ENCODE measurements around the gene RPL5.

The RPL5 gene

GRCh38 chr1:92874987-92875386 lies 43.1 kb downstream of the RPL5 start:
- no peak for ATAC-seq
- TF ChIP-seq ZNF70 (CRISPR knock-in tag; IDR thresholded peaks at IDR 0.05) = no peak
- TF ChIP-seq ZNF8 (CRISPR knock-in tag; IDR thresholded peaks at IDR 0.05) = no peak
- TF ChIP-seq, protein P1, sequence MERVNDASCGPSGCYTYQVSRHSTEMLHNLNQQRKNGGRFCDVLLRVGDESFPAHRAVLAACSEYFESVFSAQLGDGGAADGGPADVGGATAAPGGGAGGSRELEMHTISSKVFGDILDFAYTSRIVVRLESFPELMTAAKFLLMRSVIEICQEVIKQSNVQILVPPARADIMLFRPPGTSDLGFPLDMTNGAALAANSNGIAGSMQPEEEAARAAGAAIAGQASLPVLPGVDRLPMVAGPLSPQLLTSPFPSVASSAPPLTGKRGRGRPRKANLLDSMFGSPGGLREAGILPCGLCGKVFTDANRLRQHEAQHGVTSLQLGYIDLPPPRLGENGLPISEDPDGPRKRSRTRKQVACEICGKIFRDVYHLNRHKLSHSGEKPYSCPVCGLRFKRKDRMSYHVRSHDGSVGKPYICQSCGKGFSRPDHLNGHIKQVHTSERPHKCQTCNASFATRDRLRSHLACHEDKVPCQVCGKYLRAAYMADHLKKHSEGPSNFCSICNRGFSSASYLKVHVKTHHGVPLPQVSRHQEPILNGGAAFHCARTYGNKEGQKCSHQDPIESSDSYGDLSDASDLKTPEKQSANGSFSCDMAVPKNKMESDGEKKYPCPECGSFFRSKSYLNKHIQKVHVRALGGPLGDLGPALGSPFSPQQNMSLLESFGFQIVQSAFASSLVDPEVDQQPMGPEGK (CRISPR knock-in tag; IDR thresholded peaks at IDR 0.05; ENCODE audit: borderline replicate concordance) = no peak
- no peak for TF ChIP-seq GLIS3 (CRISPR knock-in tag; IDR thresholded peaks at IDR 0.05)
- TF ChIP-seq SNAI2 (CRISPR knock-in tag; IDR thresholded peaks at IDR 0.05) = no peak
- TF ChIP-seq CSDC2 (CRISPR knock-in tag; IDR thresholded peaks at IDR 0.05) = no peak
- TF ChIP-seq, protein P2, sequence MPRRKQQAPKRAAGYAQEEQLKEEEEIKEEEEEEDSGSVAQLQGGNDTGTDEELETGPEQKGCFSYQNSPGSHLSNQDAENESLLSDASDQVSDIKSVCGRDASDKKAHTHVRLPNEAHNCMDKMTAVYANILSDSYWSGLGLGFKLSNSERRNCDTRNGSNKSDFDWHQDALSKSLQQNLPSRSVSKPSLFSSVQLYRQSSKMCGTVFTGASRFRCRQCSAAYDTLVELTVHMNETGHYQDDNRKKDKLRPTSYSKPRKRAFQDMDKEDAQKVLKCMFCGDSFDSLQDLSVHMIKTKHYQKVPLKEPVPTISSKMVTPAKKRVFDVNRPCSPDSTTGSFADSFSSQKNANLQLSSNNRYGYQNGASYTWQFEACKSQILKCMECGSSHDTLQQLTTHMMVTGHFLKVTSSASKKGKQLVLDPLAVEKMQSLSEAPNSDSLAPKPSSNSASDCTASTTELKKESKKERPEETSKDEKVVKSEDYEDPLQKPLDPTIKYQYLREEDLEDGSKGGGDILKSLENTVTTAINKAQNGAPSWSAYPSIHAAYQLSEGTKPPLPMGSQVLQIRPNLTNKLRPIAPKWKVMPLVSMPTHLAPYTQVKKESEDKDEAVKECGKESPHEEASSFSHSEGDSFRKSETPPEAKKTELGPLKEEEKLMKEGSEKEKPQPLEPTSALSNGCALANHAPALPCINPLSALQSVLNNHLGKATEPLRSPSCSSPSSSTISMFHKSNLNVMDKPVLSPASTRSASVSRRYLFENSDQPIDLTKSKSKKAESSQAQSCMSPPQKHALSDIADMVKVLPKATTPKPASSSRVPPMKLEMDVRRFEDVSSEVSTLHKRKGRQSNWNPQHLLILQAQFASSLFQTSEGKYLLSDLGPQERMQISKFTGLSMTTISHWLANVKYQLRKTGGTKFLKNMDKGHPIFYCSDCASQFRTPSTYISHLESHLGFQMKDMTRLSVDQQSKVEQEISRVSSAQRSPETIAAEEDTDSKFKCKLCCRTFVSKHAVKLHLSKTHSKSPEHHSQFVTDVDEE (CRISPR knock-in tag; IDR thresholded peaks at IDR 0.05) = no peak
- no peak for TF ChIP-seq BACH2 (CRISPR knock-in tag; IDR thresholded peaks at IDR 0.05; ENCODE audit: borderline replicate concordance)
- no peak for TF ChIP-seq OSR1 (CRISPR knock-in tag; IDR thresholded peaks at IDR 0.05)
- TF ChIP-seq ZFP30 (CRISPR knock-in tag; IDR thresholded peaks at IDR 0.05) = no peak
- no peak for TF ChIP-seq ZC3H10 (CRISPR knock-in tag; IDR thresholded peaks at IDR 0.05)
- TF ChIP-seq ARNTL (CRISPR knock-in tag; IDR thresholded peaks at IDR 0.05; ENCODE audit: borderline replicate concordance, low read depth) = no peak
- TF ChIP-seq ESRRG (CRISPR knock-in tag; IDR thresholded peaks at IDR 0.05) = no peak
- TF ChIP-seq, protein P3, sequence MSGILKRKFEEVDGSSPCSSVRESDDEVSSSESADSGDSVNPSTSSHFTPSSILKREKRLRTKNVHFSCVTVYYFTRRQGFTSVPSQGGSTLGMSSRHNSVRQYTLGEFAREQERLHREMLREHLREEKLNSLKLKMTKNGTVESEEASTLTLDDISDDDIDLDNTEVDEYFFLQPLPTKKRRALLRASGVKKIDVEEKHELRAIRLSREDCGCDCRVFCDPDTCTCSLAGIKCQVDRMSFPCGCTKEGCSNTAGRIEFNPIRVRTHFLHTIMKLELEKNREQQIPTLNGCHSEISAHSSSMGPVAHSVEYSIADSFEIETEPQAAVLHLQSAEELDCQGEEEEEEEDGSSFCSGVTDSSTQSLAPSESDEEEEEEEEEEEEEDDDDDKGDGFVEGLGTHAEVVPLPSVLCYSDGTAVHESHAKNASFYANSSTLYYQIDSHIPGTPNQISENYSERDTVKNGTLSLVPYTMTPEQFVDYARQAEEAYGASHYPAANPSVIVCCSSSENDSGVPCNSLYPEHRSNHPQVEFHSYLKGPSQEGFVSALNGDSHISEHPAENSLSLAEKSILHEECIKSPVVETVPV (CRISPR knock-in tag; IDR thresholded peaks at IDR 0.05) = no peak

- TF ChIP-seq CSDC2 (CRISPR knock-in tag; IDR thresholded peaks at IDR 0.05) (no peak), SNAI2 (CRISPR knock-in tag; IDR thresholded peaks at IDR 0.05) (no peak), GLIS3 (CRISPR knock-in tag; IDR thresholded peaks at IDR 0.05) (no peak), TOX (CRISPR knock-in tag; IDR thresholded peaks at IDR 0.05; ENCODE audit: borderline replicate concordance) (no peak), RARB (CRISPR knock-in tag; IDR thresholded peaks at IDR 0.05) (no peak), ZFP30 (CRISPR knock-in tag; IDR thresholded peaks at IDR 0.05) (no peak), ZNF70 (CRISPR knock-in tag; IDR thresholded peaks at IDR 0.05) (no peak), PPARA (CRISPR knock-in tag; IDR thresholded peaks at IDR 0.05; ENCODE audit: borderline replicate concordance) (no peak), POU6F1 (CRISPR knock-in tag; IDR thresholded peaks at IDR 0.05; ENCODE audit: borderline replicate concordance, low read depth) (no peak), ZFP3 (CRISPR knock-in tag; IDR thresholded peaks at IDR 0.05) (no peak), BACH2 (CRISPR knock-in tag; IDR thresholded peaks at IDR 0.05; ENCODE audit: borderline replicate concordance) (no peak), ZNF8 (CRISPR knock-in tag; IDR thresholded peaks at IDR 0.05) (no peak), ARNTL (CRISPR knock-in tag; IDR thresholded peaks at IDR 0.05; ENCODE audit: borderline replicate concordance, low read depth) (no peak), ESRRG (CRISPR knock-in tag; IDR thresholded peaks at IDR 0.05) (no peak)
- TF ChIP-seq, protein P1 (CRISPR knock-in tag; IDR thresholded peaks at IDR 0.05; ENCODE audit: borderline replicate concordance) = no peak
- TF ChIP-seq, protein P4, sequence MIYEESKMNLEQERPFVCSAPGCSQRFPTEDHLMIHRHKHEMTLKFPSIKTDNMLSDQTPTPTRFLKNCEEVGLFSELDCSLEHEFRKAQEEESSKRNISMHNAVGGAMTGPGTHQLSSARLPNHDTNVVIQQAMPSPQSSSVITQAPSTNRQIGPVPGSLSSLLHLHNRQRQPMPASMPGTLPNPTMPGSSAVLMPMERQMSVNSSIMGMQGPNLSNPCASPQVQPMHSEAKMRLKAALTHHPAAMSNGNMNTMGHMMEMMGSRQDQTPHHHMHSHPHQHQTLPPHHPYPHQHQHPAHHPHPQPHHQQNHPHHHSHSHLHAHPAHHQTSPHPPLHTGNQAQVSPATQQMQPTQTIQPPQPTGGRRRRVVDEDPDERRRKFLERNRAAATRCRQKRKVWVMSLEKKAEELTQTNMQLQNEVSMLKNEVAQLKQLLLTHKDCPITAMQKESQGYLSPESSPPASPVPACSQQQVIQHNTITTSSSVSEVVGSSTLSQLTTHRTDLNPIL (CRISPR knock-in tag; IDR thresholded peaks at IDR 0.05; ENCODE audit: low read depth) = no peak
- TF ChIP-seq, protein P3 (CRISPR knock-in tag; IDR thresholded peaks at IDR 0.05) = no peak
- no peak for ATAC-seq
These were observed 44.5 kb downstream of the RPL5 start for GRCh38 chr1:92876351-92876750.
